Activated CD4-positive, CD25-positive, alpha-beta regulatory T cell treated with anti-CD3 and anti-CD28 coated beads, Interleukin-2, amount 50 U/mL, for 72 hours (primary cell): Measurements from ENCODE around the gene YJEFN3.
A peak's percentile ranks its signal among the peaks of the same experiment; 100 is the strongest.

ENCODE experiments used
- DNase-seq: peaks from one replicate; pipeline ENCODE4 v3.0.0; 2021

YJEFN3 gene

DNA sequence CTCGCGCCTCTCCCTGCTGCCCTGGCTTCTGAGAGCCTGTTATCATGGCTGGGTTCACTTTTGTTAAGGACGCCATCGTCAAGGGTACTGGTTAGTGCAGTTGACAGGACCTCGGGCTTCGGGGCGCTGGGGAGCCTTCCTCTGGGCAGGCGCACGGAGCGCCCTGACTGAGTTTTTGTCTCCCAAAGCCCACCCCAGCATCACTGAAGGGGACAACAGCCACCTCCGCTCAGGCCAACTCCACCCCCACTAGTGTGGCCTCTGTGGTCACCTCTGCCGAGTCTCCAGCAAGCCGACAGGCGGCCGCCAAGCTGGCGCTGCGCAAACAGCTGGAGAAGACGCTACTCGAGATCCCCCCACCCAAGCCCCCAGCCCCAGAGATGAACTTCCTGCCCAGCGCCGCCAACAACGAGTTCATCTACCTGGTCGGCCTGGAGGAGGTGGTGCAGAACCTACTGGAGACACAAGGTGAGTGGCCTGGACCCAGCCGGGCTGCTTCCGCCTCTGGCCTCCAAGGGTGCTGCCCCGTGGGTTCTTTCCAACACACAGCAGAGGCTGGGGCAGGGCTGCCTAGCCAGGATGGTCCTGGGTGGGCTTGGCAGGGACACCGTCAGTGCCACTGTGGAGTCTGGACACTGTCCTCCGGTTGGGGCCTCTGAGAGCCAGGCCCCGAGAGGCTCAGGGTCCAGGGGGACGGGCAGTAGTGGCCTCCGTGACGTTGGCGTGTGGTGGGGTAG is 30.3 kb upstream of the YJEFN3 start:
- DNase-seq: no peak

DNA sequence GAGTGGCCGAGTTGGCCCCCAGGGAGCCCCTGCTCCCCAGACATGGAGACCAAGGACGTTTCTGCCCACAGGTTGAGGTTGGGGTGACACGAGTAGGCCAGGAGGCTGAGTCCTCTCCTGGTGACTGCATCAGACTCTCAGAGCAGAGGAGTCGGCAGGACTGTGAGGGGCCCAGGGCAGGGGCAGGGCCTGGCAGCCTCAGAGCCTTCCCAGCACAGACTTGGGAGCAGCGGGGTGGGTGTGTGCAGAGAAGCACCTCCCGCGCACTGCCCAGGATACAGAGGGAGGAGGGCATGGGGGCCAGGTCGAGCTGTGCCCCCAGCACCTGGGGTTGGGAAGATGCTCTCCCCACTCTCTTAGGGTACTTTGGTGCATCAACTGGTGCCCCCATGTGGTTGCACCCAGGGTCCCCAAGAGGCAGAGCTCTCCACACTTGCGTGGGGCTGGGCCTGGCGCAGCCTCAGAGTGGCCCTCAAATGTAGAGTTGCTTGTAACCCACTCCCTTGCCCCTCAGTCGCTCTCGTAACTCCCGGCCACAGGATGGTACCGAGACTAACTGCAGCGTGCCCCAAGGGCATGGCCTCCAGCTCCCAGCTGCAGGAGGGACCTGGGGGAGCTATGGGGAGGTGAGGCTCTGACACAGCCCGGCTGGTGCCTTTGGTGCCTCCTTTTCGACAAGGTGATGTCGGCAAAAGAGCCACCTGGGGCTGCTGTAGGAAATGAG is 29.3 kb upstream of the YJEFN3 start:
- DNase-seq: no peak

DNA sequence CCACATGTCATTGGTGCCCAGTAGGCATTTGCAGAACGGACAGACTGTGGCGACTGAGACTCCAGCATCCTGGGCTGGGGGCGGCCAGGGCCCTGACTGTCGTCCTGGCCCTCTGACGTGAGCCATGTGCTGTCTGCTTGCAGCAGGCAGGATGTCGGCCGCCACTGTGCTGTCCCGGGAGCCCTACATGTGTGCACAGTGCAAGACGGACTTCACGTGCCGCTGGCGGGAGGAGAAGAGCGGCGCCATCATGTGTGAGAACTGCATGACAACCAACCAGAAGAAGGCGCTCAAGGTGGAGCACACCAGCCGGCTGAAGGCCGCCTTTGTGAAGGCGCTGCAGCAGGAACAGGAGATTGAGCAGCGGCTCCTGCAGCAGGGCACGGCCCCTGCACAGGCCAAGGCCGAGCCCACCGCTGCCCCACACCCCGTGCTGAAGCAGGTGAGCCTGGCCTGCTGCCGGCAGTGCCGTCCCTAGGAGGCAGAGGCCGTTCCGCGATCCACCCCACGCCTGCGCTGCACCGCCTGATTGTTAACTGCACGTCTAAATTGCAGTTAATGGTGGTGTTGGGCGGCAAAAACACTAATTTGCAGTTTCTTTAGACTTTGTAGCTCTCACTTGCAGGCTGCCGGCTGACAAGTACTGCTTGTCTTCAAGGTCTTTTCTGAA is 27.6 kb upstream of the YJEFN3 start:
- DNase-seq: no peak

DNA sequence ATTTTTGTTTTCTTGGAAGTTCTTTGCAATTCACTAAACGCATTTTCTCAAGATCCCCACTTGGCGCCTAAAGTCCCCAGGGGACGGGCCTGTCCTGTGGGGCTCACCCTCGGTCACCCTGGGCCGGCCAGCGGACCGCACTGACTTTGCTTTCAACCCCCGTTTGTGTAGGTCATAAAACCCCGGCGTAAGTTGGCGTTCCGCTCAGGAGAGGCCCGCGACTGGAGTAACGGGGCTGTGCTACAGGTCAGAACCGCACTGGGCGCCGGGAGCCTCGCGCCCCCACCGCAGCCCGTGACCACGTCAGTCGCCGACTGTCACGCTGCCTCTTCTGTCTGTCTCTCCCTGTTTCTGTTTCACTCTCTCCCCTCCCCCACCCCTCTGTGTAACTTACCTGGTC is 26.9 kb upstream of the YJEFN3 start:
- no peak for DNase-seq

DNA sequence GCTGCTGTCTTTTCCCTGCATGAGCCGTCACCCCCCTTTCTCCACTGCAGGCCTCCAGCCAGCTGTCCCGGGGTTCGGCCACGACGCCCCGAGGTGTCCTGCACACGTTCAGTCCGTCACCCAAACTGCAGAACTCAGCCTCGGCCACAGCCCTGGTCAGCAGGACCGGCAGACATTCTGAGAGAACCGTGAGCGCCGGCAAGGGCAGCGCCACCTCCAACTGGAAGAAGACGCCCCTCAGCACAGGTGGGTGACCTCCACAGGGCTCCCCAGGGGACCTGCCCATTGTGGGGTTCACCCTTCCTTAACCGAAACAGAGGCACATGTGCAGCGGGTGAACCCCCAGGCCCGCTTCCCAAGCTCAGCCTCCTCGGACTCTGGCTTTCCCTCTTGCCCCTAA is 26.4 kb upstream of the YJEFN3 start:
- DNase-seq: no peak

DNA sequence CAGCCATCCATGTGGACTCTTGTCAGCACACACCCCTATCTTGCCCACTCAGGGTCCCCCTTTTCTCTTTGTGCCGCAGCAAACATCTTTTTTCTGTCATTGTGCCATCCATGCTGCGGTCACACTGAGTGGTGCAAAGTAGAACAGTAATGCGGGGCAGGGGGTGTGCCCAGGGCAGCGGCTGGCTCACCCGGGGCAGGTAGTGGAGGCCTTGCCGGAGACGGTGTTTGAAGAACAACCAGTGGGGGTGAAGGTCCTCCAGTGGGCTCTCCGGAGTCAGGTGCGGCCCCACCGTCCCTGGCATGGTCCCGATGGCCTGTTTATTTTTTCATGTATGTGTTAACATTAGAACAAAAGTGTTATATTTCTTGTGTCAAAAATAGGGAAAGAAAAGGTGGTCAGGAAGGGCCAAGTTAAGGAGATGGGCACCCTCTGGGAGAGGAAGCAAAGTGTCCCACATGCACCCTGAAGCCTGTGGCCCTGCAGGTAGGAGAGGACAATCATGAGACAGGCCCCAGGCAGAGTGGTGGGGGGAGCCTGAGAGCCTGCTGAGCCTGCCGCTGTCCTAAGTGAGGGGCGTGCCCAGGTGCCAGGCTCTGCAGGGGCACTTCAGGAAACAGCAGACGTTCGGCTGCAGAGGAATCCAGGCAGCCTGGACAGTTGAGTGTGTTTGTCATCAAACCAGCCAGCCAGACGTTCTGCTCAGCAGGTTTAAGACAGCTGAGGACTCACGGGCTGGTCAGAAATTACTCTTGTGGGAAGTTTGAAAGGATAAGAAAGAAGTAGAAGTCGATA is 25.7 kb upstream of the YJEFN3 start:
- no peak for DNase-seq

DNA sequence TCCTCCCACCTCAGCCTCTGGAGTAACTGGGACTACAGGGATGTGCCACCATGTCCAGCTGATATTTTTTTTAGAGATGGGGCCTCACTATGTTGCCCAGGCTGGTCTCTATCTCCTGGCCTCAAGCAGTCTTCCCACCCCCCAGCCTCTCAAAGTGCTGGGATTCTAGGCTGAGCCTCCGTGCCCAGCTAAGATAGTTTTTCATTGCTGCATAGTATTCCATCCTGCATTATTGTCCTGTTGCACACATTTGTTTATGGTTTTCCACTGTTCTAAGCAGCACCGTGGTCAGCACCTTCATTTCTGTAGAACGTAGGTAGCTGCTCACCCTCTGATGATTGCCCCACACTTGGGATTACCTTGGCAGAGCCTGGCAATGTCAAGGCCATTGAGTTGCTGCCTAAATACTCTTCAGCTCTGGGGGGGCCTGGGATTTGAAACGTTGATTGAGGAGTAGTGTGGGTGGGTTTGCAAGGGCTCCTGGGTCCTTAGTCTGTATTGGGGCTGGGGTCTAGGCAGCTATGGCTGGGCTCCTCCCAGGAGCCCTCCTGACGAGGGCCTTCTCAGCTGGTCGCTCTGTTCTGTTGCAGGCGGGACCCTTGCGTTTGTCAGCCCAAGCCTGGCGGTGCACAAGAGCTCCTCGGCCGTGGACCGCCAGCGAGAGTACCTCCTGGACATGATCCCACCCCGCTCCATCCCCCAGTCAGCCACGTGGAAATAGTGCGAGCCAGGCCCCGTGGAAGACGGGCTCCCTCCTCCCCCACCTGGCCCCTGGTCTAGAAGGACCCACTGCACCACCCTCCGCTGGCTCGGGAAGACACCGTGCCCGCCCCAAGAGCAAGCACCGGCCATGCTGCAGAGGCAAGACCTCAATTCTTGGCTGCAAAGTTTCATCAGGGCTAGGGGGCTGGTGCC is 23.7 kb upstream of the YJEFN3 start:
- no peak for DNase-seq

DNA sequence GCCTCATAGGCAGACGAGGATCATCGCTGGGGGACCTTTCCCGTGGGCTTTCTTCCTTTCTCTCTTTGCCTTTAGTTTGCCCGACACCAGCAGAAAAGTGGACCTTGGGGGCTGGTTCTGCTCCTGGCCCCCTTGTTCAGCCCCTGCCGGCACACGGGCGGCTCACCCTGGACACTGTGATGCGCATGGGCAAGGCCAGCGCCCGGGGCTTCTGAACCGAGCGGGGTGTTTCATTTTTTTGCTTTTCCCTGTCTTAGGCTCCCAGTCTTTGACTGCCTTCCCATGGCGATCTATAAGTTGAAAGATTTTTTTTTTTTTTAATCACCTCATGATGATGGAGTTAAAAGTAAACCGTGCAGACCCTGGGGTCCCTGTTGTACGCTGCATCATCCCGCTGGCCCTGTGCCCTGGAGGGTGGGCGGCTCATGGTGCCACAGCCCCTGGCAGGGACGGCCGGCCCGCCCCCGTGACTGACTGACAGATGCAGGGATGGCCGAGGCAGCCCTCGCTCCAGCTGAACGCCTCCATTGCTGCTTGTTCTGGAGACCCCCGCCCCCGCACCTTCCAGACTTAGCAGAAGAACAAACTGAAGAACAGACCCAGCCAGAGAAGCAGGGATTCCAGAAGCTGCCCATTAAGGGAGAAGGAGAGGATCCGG is 22.9 kb upstream of the YJEFN3 start:
- DNase-seq: no peak

DNA sequence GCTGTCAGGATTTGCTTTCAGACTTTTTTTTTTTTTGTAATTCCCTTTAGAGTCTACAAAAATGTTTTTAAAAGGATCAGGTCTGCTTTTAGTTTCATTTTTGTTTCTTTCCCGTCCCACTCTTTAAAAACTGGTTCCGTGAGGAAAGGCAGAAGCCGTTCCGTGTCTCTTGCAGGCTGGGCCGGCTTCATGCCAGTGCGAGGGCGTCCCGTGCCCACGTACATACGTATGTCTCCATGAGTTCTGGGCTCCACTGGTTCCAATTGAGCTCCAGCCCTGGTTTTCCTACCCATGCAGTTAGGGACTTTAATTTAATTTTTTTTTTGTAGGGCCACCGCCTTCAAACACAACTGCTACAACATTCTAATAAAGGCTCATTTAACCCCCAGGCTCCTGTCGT is 22.1 kb upstream of the YJEFN3 start:
- DNase-seq: no peak

DNA sequence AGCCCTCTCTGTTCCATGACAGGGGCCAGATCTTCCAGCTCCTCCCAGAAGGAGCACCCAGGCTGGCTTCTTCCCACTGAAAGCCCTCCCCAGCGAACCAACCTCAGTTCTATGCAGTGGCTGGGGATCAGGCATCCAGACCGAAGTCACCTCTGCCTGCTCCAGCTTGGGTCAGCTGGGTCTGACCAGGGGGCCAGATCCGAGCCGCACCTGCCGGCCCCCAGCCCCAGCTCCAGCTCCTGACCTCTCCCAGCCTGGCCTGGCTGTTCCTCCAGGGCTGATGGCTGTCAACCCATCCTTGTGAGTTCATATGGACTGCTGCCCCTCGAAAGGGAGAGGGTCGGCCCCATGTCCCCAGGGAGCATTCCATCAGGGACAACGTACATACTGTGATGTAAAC is 21.4 kb upstream of the YJEFN3 start:
- DNase-seq: no peak

DNA sequence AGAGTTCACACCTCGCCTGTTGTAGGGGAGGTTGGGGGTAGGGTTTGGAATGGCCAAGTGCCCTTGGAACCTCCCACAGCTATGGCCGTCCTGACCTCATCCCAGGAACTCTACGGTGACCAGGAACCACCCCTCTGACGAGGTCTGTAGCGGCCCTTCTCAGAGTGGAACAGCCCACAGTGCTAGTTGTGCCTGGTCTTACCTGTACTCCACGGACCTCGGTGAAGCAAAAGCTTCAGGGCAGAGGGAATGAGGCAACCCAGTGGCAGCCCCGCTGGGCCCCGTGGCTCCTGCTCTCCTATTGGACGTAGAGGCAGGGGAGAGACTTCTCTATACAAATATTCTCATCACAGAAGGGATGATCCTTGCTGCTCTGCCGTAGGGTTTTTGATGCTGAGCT is 20.5 kb upstream of the YJEFN3 start:
- DNase-seq: no peak

DNA sequence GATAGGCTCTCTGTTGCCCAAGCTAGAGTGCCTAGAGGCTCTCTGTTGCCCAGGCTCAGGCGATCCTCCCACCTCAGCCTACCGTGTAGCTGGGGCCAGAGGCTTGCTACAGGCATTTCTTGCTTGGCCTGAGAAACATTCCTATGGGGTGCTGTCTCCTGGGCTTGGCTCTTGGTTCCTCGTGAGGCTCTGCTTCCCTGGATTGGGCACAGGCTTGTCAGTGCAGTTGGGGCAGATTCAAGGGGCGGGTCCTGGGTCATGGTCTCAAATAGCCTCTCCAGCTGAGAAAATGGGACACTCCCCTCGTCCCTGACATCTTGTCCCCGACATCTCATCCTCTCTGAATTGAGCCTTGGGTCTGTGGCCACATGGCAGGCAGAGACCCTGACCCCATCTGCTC is 18.3 kb upstream of the YJEFN3 start:
- no peak for DNase-seq

DNA sequence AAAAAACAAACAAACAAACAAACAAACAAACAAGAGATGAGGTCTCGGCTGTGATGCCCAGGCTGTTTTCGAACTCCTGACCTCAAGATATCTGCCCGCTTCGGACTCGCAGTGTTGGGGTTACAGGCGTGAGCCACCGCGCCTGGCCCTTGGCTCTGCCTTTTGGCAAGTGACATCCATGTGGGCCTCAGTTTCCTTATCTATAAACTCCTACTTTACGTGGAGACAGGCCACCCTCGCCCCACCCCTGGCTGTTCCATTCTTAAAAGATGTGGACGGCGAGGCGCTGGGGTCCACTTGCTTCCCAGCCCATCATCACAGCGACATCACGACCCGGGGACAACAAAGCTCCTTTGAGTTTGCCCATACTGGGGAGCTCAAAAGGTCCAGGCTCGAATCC is 15.0 kb upstream of the YJEFN3 start:
- no peak for DNase-seq

DNA sequence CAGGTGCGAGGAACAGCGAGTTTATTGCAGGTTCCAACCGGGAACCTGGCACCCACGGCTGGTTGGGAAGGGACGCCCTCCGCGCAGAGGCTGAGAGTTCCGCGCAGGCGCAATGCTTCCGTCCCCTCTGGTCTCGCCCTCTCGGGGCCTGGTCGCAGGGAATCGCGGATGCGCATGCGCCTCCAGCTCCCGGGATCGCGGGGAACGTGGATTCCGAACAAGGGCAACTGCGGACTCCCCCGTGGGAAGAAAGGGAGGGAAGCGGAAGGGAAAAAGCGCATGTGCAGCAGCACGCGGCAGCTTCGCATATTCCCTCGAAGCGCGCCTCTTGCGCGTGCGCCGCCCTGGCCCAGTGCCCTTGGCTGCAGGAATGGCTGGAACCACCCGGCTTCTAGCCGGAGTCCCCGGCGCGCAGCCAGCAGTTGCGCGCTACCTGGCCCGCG is 14.5 kb upstream of the YJEFN3 start:
- DNase-seq: no peak

DNA sequence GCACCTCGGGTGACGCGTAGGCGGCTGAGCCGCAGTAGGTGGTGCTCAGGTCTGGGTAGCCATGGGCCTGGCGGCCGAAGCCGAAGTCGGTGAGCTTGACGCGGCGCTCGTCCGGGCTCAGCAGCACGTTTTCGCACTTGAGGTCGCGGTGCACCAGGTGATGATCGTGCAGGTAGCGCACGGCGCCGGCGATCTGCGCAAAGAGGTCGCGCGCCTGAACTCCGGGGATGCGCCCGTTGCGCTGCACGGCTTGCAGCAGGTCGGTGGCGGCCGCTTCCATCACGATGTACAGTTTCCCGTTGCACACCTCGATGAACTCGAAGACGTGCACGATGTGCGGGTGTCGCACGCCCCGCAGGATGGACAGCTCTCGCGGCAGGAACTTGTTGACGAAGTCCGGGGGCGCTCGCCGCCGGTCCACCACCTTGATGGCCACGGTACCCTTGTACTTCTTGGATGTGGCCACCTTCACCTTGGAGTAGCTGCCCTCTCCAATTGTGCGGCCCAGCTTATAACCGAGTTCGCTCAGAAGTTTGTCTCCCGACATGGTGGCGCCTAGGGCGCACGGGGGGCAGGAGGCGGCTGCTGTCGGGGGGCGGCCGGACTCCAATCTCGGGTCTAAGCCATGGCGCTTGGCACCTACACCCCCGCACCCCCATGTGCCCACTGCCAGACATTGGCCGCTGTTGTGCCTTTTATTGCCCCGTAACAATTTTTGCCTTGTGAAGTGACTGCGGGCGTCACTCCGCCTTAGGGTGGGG is 13.7 kb upstream of the YJEFN3 start, which contains the start of gene TSSK6:
Gene TSSK6 (minus strand): TSS at position 668 of the 761 bp plus-strand sequence. CDS start 121 bp downstream, at position 547.
- no peak for DNase-seq

DNA sequence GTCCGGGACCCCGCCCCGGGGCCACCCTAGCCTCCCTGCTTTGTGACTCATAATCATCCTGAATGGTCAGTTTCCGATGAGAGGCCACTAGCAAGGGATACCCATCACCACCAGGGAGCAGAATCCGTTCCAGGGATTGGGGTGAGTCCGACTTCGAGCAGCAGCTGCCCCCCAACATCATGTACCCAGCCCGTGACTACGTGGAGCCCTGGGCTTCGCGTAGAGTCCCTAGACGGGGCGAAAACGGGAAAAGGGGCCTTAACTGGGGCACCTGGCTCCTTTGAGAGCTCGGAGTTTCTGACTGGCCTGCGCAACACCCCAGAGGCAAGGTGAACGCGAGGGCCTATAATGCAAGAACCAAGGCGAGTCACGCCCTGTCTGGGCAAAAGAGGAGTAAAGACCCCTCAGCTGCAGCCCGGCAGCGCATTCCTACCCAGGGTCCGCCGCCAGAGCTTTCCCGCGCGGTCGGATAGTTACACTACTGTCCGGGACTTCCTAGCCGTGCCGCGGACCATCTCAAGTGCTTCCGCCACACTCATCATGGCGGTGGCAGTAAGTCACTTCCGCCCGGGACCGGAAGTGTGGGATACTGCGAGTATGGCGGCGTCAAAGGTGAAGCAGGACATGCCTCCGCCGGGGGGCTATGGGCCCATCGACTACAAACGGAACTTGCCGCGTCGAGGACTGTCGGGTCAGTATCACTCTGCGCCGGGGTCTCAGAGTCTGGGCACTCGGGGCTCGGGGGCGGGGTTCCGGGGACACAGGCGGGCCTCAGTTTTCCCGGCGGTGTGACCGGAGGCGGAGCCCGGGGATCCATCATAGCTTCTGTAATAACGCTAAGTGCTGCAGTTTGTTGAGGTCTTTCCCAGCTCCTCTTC is 12.8 kb upstream of the YJEFN3 start, which contains the start of gene NDUFA13:
Gene NDUFA13 (plus strand): TSS at position 584 of the 878 bp plus-strand sequence. CDS start 14 bp downstream, at position 598.
- DNase-seq: peak; percentile 97

DNA sequence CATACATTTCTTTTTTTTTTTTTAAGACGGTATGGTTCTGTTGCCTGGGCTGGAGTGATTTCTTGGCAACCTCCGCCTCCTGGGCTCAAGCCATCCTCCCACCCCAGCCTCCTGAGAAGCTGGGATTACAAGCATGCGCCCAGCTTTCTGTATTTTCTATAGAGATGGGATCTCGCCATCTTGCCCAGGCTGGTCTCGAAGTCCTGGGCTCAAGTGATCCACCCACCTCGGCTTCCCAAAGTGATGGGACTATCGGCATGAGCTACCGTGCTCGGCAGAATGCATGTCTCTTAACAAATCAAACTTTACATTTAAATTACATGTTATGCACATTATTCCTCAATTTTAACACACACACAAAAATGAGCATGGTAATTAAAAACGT is 11.5 kb upstream of the YJEFN3 start:
- DNase-seq: no peak

DNA sequence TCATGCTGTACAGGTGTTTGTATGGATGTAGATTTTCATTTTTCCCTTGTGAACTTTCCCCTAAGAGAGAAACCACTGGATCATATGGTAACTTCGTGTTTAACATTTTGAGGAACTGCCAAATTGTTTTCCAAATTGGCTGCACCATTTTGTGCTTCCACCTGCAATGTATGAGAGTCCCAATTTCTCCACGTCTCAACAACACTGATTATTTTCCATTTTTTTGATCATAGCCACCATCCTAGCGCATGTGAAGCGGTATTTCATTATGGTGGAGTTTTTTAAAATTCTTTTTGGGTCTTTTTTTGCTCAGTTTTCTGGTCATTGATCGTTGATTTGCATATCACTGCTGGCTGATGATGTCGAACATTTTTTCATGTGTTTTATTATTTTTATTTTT is 7.7 kb upstream of the YJEFN3 start:
- no peak for DNase-seq

DNA sequence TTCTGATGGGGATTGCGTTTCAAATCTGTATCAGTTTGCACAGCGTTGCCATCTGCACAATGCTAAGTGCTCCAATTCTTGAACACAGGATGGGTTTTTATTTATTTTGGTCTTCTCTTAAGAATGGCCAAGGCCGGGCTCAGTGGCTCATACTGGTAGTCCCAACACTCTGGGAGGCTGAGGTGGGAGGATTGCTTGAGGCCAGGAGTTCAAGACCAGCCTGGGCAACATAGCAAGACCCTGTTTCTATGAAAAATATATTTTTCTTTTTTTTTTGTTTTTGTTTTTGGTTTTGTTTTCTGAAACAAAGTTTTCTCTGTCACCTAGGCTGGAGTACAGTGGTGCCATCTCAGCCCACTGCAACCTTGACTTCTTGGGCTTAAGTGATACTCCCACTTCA is 5.5 kb upstream of the YJEFN3 start:
- no peak for DNase-seq
